Measurements from ENCODE around the gene CAMK2B. TPM values are rescaled to one million over a fixed set of nuclear protein-coding genes. Genes with fewer than 3 reads are reported as not detected.

The CAMK2B gene
- total and polyA plus RNA-seq, 2 experiments from 2014 or later, result 0.37 to 1.7 TPM

DNA sequence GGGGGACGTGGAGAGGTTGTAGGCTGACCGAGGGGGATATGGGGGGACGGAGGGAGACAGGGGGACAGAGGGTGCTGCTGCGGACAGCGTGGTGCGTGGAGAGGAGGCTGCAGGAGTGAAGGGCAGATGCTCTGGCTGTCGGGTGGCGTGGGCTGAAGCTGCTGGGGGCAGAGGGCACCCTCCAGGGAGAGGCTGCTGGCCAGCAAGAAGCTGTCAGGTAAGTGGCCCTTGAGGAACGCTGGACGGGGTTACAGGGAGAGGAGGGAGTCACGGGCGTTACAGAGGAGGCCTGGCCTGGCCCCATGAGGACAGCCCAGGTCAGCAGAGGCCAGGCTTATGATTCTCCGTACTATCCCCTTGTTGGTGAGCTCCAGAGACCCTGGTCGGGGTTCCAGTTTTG is 97.5 kb downstream of the CAMK2B start:
- no peaks in the 10 kb centered on the region for H3K9me3 ChIP-seq (ENCODE audit: low read depth)
- H3K36me3 ChIP-seq (replicated peaks; ENCODE audit: insufficient read depth, low read depth), result no peaks in the 10 kb centered on the region
- no peaks in the 10 kb centered on the region for H3K79me2 ChIP-seq
- WGBS (ENCODE audit: low lambda C conversion rate, missing lambda C conversion rate), result 58% methylated on average over 6 of the region's 14 CpGs
- no peak overlapping the region for H3K4me3 ChIP-seq
- H2AFZ ChIP-seq, result no peak overlapping the region
- H3K4me2 ChIP-seq, result no peak overlapping the region
- H3K4me1 ChIP-seq (ENCODE audit: insufficient read depth), result no peaks in the 10 kb centered on the region
- no peak for DNase-seq (ENCODE audit: low spot score)
- no peak overlapping the region for H3K27ac ChIP-seq
- no peaks in the 10 kb centered on the region for H3K9me2 ChIP-seq (replicated peaks; ENCODE audit: insufficient read depth)
- no peaks in the 10 kb centered on the region for H3K27me3 ChIP-seq
- TF ChIP-seq, protein P1, sequence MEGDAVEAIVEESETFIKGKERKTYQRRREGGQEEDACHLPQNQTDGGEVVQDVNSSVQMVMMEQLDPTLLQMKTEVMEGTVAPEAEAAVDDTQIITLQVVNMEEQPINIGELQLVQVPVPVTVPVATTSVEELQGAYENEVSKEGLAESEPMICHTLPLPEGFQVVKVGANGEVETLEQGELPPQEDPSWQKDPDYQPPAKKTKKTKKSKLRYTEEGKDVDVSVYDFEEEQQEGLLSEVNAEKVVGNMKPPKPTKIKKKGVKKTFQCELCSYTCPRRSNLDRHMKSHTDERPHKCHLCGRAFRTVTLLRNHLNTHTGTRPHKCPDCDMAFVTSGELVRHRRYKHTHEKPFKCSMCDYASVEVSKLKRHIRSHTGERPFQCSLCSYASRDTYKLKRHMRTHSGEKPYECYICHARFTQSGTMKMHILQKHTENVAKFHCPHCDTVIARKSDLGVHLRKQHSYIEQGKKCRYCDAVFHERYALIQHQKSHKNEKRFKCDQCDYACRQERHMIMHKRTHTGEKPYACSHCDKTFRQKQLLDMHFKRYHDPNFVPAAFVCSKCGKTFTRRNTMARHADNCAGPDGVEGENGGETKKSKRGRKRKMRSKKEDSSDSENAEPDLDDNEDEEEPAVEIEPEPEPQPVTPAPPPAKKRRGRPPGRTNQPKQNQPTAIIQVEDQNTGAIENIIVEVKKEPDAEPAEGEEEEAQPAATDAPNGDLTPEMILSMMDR (IDR thresholded peaks at IDR 0.05; ENCODE audit: poor library complexity), result no peak
- no peaks in the 10 kb centered on the region for H4K20me1 ChIP-seq (ENCODE audit: insufficient read depth, poor library complexity, severe bottlenecking)

DNA sequence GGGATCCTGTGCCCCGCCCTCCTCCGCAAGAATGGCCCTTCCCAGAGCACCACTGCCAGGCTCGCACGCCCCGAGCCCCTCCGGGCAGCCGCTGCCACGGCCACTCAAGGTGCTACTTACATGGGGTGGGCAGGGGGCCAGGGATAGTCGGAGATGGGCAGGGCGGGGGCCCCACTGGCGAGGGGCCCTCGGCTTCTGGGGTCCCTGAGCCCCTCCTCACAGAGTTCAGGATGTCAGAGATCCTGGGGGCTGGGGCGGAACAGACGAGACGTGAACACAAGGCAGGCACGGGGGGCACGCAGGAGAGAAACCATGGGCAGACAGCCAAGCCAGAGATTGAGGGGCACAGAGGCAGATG is 99.0 kb downstream of the CAMK2B start:
- Histone ChIP-seq H3K4me3 (no peak overlapping the region), H3K27ac (no peak overlapping the region), H4K20me1 (ENCODE audit: insufficient read depth, poor library complexity, severe bottlenecking) (no peaks in the 10 kb centered on the region), H3K4me1 (ENCODE audit: insufficient read depth) (no peaks in the 10 kb centered on the region), H3K27me3 (no peaks in the 10 kb centered on the region), H3K79me2 (no peaks in the 10 kb centered on the region), H3K36me3 (replicated peaks; ENCODE audit: insufficient read depth, low read depth) (no peaks in the 10 kb centered on the region), H3K9me3 (ENCODE audit: low read depth) (no peaks in the 10 kb centered on the region), H3K9me2 (replicated peaks; ENCODE audit: insufficient read depth) (no peaks in the 10 kb centered on the region), H3K4me2 (no peak overlapping the region), H2AFZ (no peak overlapping the region)
- TF ChIP-seq, protein P1 (IDR thresholded peaks at IDR 0.05; ENCODE audit: poor library complexity), result no peak
- TF ChIP-seq EZH2phosphoT487 (IDR thresholded peaks at IDR 0.05; ENCODE audit: low read depth, severe bottlenecking, unreplicated experiment), result no peak
- WGBS (ENCODE audit: low lambda C conversion rate, missing lambda C conversion rate), result 89% methylated on average over 9 of the region's 17 CpGs
- no peak for DNase-seq (ENCODE audit: low spot score)

DNA sequence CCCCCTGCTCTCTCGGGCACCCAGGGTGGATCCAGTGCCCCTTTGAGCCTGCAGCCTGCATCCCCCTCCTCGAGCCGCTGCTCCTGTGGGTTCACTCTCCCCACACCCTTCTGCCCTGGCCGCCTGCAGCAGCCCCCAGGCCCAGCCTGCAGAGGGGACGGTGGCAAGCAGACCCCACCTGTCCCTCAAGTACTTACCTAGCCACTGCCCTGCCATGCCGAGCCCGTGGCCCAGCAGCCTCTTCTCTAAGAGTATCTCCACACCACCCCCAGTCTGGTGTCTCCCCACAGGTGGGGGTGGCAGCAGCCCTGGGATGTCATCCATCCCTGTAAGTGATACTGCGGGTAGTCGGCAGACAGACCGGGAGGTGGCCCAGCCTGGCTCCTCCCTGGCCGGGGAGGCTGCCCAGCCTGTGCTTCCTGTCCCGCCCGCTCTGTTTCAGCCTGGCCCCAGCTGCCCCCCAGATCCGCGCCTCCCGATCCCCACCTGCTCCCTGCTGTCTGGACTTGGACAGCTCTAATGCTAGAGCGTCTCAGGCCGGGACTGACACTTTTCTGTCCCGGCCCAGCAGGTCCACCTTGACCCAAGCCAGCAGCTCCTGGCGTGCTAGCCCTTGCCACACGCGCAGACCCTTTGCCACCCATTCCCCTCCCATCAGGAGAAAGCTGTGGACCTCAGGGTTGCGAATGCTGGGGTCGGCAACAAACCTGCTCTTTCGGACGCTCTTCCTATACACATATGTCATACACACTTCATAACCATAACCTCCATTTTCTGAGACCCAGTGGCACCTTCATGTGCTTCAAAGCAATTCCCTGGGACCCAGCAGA is 99.6 kb downstream of the CAMK2B start:
- H3K4me2 ChIP-seq, result no peak overlapping the region
- H3K36me3 ChIP-seq (replicated peaks; ENCODE audit: insufficient read depth, low read depth), result no peaks in the 10 kb centered on the region
- H2AFZ ChIP-seq, result no peak overlapping the region
- H3K79me2 ChIP-seq, result no peaks in the 10 kb centered on the region
- no peaks in the 10 kb centered on the region for H3K4me1 ChIP-seq (ENCODE audit: insufficient read depth)
- no peak overlapping the region for H3K27ac ChIP-seq
- no peaks in the 10 kb centered on the region for H3K27me3 ChIP-seq
- no peak for DNase-seq (ENCODE audit: low spot score)
- no peaks in the 10 kb centered on the region for H3K9me2 ChIP-seq (replicated peaks; ENCODE audit: insufficient read depth)
- TF ChIP-seq EZH2 (IDR thresholded peaks at IDR 0.05; ENCODE audit: borderline replicate concordance) (no peak), EZH2phosphoT487 (IDR thresholded peaks at IDR 0.05; ENCODE audit: low read depth, severe bottlenecking, unreplicated experiment) (no peak)
- TF ChIP-seq, protein P1 (IDR thresholded peaks at IDR 0.05; ENCODE audit: poor library complexity), result no peak
- 86% methylated on average over 25 of the region's 26 CpGs for WGBS (ENCODE audit: low lambda C conversion rate, missing lambda C conversion rate)
- no peak overlapping the region for H3K4me3 ChIP-seq
- no peaks in the 10 kb centered on the region for H3K9me3 ChIP-seq (ENCODE audit: low read depth)
- H4K20me1 ChIP-seq (ENCODE audit: insufficient read depth, poor library complexity, severe bottlenecking), result no peaks in the 10 kb centered on the region

Data from hepatocyte (in vitro differentiated cells).